ENCODE data around the gene CIC. TPM values are rescaled to one million over a fixed set of nuclear protein-coding genes. Genes with fewer than 3 reads are reported as not detected.
A peak's percentile ranks its signal among the peaks of the same experiment; 100 is the strongest.

CIC gene
- total and polyA plus RNA-seq, 2 of the 13 experiments (the other 11 are each of a cell fraction or from before 2014, with no cell fraction given), result 5.9 to 8.0 TPM

- TF ChIP-seq HNF4A (CRISPR knock-in tag; IDR thresholded peaks at IDR 0.05) (no peak), ZSCAN31 (CRISPR knock-in tag; IDR thresholded peaks at IDR 0.05; ENCODE audit: low read depth) (0 out of 2 replicates have a peak, but pooled peaks have one; percentile 27), NR2F2 (IDR thresholded peaks at IDR 0.05; ENCODE audit: borderline replicate concordance, low read depth) (no peak; the same call in 1 of the 2 replicates), ZNF407 (CRISPR knock-in tag; IDR thresholded peaks at IDR 0.05; ENCODE audit: not compliant biosample characterization) (no peak), ZNF703 (CRISPR knock-in tag; IDR thresholded peaks at IDR 0.05; ENCODE audit: borderline replicate concordance) (no peak), TARDBP (CRISPR knock-in tag; IDR thresholded peaks at IDR 0.05) (0 out of 2 replicates have a peak, but pooled peaks have one; percentile 36), JUNB (CRISPR knock-in tag; IDR thresholded peaks at IDR 0.05; ENCODE audit: borderline replicate concordance) (no peak), MAZ (IDR thresholded peaks at IDR 0.05; ENCODE audit: borderline replicate concordance, low read depth, low read length) (peak; percentile 84), MAZ (CRISPR knock-in tag; IDR thresholded peaks at IDR 0.05; ENCODE audit: low read depth) (peak; percentile 51), HOXA5 (CRISPR knock-in tag; IDR thresholded peaks at IDR 0.05) (0 out of 2 replicates have a peak, but pooled peaks have one; percentile 59), U2AF1 (optimal IDR thresholded peaks at IDR 0.05; ENCODE audit: low read depth, low read length) (peak; percentile 81), BCLAF1 (IDR thresholded peaks at IDR 0.05) (no peak), FOXA3 (CRISPR knock-in tag; IDR thresholded peaks at IDR 0.05) (no peak), NR2F6 (IDR thresholded peaks at IDR 0.05) (no peak), NR2F6 (CRISPR knock-in tag; IDR thresholded peaks at IDR 0.05) (no peak), ARID2 (CRISPR knock-in tag; IDR thresholded peaks at IDR 0.05; ENCODE audit: borderline replicate concordance) (no peak), ARID3A (IDR thresholded peaks at IDR 0.05; ENCODE audit: low read depth, low read length) (no peak)
These were observed 11.1 kb downstream of the CIC start (continued) for GRCh38 chr19:42279902-42280814.
